Gastroesophageal sphincter (tissue), 4 donors: ENCODE data around the gene SLC50A1. TPM values are rescaled to one million over a fixed set of nuclear protein-coding genes. Genes with fewer than 3 reads are reported as not detected.

Source experiments
- ATAC-seq: fragments of 150-250 bp; one replicate; pipeline ENCODE4 v1.9.1; 2016; ENCODE audit warnings: mild to moderate bottlenecking, moderate library complexity
- H3K27ac ChIP-seq, 4 donors: fragments of 200-600 bp; sonication (generic) in 3 of 4; 1 replicate in 3 of 4; 2 replicates in 1 of 4; pipeline ENCODE4 v1.5.1; 2016 to 2019
- H3K27me3 ChIP-seq: fragments of 200-600 bp; sonication (generic); one replicate; pipeline ENCODE4 v1.5.1; 2019
- H3K36me3 ChIP-seq, 2 donors: fragments of 200-600 bp; sonication (generic); one replicate each; pipeline ENCODE4 v1.5.1; 2019; ENCODE audit warnings: control low read depth in 1 of 2
- H3K4me1 ChIP-seq, 3 donors: fragments of 200-600 bp; sonication (generic); 1 replicate in 2 of 3; 2 replicates in 1 of 3; pipeline ENCODE4 v1.5.1; 2016 to 2019; ENCODE audit warnings: control low read depth in 2 of 3
- H3K4me3 ChIP-seq, 2 donors: fragments of 200-600 bp; sonication (generic); one replicate each; pipeline ENCODE4 v1.5.1; 2019; ENCODE audit warnings: mild to moderate bottlenecking in 1 of 2, moderate library complexity in 1 of 2
- H3K9me3 ChIP-seq, 3 donors: fragments of 200-600 bp; sonication (generic); one replicate each; pipeline ENCODE4 v1.5.1; 2017 to 2019; ENCODE audit warnings: control low read depth in 2 of 3
- CTCF ChIP-seq, 4 experiments: fragments of 200-600 bp in 2 of 4; fragments of 450-650 bp in 2 of 4; sonication (generic) in 1 of 4; IDR thresholded peaks; one replicate each; pipeline ENCODE4 v1.5.1; 2017 to 2019; ENCODE audit warnings: antibody characterized with exemption in 4 of 4, mild to moderate bottlenecking in 2 of 4, moderate library complexity in 2 of 4
- EP300 ChIP-seq: sonication (generic); formaldehyde crosslinking; IDR thresholded peaks from one replicate; pipeline ENCODE4 v1.6.1; 2017; ENCODE audit warnings: antibody characterized with exemption, mild to moderate bottlenecking
- POLR2A ChIP-seq, 2 donors: fragments of 450-650 bp; IDR thresholded peaks; one replicate each; pipeline ENCODE4 v1.6.1; 2017; ENCODE audit warnings: antibody characterized with exemption in 2 of 2, mild to moderate bottlenecking in 2 of 2, moderate library complexity in 1 of 2
- POLR2AphosphoS5 ChIP-seq: sonication (generic); formaldehyde crosslinking; IDR thresholded peaks from one replicate; pipeline ENCODE4 v1.6.1; 2017; ENCODE audit warnings: antibody characterized with exemption
- WGBS, 2 donors: methylation state at CpG; one replicate each; pipeline ENCODE4 v1.1.5; 2018; ENCODE audit warnings: low coverage in 1 of 2; 5-methylcytosine and 5-hydroxymethylcytosine counted together
- total RNA-seq, 4 donors: library from RNA; depleted of rRNA; stranded (reverse); fragments of >200 nt; gene quantifications; one replicate each; pipeline ENCODE4 v1.1.0, GENCODE V29; 2016

Gene SLC50A1
- total RNA-seq, 4 donors from 2014 or later: 12.5 to 16.8 (median 13.9) TPM

- ATAC-seq: no peak
- no peaks in the 10 kb centered on the region for H3K27me3 ChIP-seq
- peak overlapping the region; percentile 55 to 83 for H3K4me3 ChIP-seq
- H3K4me1 ChIP-seq: peaks cover 0 to 98% (median 39%) of the 10 kb centered on the region in 3 donors
- peaks cover 0 to 36% of the 10 kb centered on the region in 2 donors for H3K36me3 ChIP-seq
- peak overlapping the region; percentile 41 to 99 (median 88) for H3K27ac ChIP-seq
- 23 to 33% methylated on average over 3 to 6 of the region's 6 CpGs for WGBS, 2 donors
- no peaks in the 10 kb centered on the region for H3K9me3 ChIP-seq
- no peak for TF ChIP-seq POLR2AphosphoS5
Observed at GRCh38 chr1:155130272-155131006, 5.2 kb upstream of the SLC50A1 start.

- TF ChIP-seq CTCF (IDR thresholded peaks at IDR 0.05) (no peak), POLR2AphosphoS5 (peak; percentile 28)
- Histone ChIP-seq H3K27ac (peak overlapping the region in 3 of 4 donors; percentile 84 to 99 (median 91)), H3K36me3 (peaks cover 0 to 36% of the 10 kb centered on the region in 2 donors), H3K4me3 (peak overlapping the region in 1 of 2 donors; percentile 83), H3K27me3 (no peaks in the 10 kb centered on the region), H3K9me3 (no peaks in the 10 kb centered on the region), H3K4me1 (peaks cover 0 to 94% (median 31%) of the 10 kb centered on the region in 3 donors)
- 100% methylated on average over 2 of the region's 8 CpGs; no CpG with 5 or more reads in 1 of the 2 donors for WGBS, 2 donors
- ATAC-seq: no peak
Observed at GRCh38 chr1:155131285-155131684, 4.4 kb upstream of the SLC50A1 start.

GRCh38 chr1:155131856-155132255, 3.8 kb upstream of the SLC50A1 start:
- H3K4me1 ChIP-seq: peaks cover 0 to 94% (median 28%) of the 10 kb centered on the region in 3 donors
- H3K27ac ChIP-seq: peak overlapping the region in 3 of 4 donors; percentile 84 to 99 (median 91)
- H3K36me3 ChIP-seq: peaks cover 0 to 36% of the 10 kb centered on the region in 2 donors
- TF ChIP-seq POLR2AphosphoS5 (no peak), POLR2A (IDR thresholded peaks at IDR 0.05) (no peak), EP300 (no peak), CTCF (IDR thresholded peaks at IDR 0.05) (no peak)
- 58% methylated on average over 2 of the region's 2 CpGs; no CpG with 5 or more reads in 1 of the 2 donors for WGBS, 2 donors
- no peaks in the 10 kb centered on the region for H3K27me3 ChIP-seq
- no peak for ATAC-seq
- no peaks in the 10 kb centered on the region for H3K9me3 ChIP-seq
- H3K4me3 ChIP-seq: no peak overlapping the region

GRCh38 chr1:155133799-155134281, 1.8 kb upstream of the SLC50A1 start:
- Histone ChIP-seq H3K36me3 (peaks cover 0 to 49% of the 10 kb centered on the region in 2 donors), H3K27ac (peak overlapping the region in 3 of 4 donors; percentile 95 to 99 (median 99)), H3K4me1 (peaks cover 0 to 95% (median 23%) of the 10 kb centered on the region in 3 donors), H3K4me3 (no peak overlapping the region), H3K27me3 (no peaks in the 10 kb centered on the region), H3K9me3 (no peaks in the 10 kb centered on the region)
- WGBS, 2 donors: 76% methylated on average over 3 of the region's 7 CpGs; no CpG with 5 or more reads in 1 of the 2 donors
- ATAC-seq: no peak
- no peak for TF ChIP-seq POLR2A (IDR thresholded peaks at IDR 0.05)
- TF ChIP-seq CTCF (IDR thresholded peaks at IDR 0.05): no peak
- no peak for TF ChIP-seq POLR2AphosphoS5
- no peak for TF ChIP-seq EP300

- TF ChIP-seq EP300 (no peak), CTCF (IDR thresholded peaks at IDR 0.05) (no peak), POLR2A (IDR thresholded peaks at IDR 0.05) (no peak), POLR2AphosphoS5 (no peak)
- peak overlapping the region; percentile 94 to 99 (median 97) for H3K27ac ChIP-seq
- H3K9me3 ChIP-seq: no peaks in the 10 kb centered on the region
- 50% methylated on average over 1 of the region's 1 CpG; no CpG with 5 or more reads in 1 of the 2 donors for WGBS, 2 donors
- peaks cover 0 to 49% of the 10 kb centered on the region in 2 donors for H3K36me3 ChIP-seq
- ATAC-seq: no peak
- peaks cover 0 to 95% (median 27%) of the 10 kb centered on the region in 3 donors for H3K4me1 ChIP-seq
- H3K4me3 ChIP-seq: peak overlapping the region in 1 of 2 donors; percentile 64
- no peaks in the 10 kb centered on the region for H3K27me3 ChIP-seq
Observed at GRCh38 chr1:155134322-155134721, 1.3 kb upstream of the SLC50A1 start.
